Measurements from ENCODE around the gene FBXO33. TPM values are rescaled to one million over a fixed set of nuclear protein-coding genes. Genes with fewer than 3 reads are reported as not detected.
A peak's percentile ranks its signal among the peaks of the same experiment; 100 is the strongest.

The FBXO33 gene
- total RNA-seq, 1 donor from 2014 or later: 13.6 TPM

- peaks cover 38% of the 10 kb centered on the region for H3K36me3 Mint-ChIP-seq (ENCODE audit: insufficient read depth)
- TF ChIP-seq, protein P1, sequence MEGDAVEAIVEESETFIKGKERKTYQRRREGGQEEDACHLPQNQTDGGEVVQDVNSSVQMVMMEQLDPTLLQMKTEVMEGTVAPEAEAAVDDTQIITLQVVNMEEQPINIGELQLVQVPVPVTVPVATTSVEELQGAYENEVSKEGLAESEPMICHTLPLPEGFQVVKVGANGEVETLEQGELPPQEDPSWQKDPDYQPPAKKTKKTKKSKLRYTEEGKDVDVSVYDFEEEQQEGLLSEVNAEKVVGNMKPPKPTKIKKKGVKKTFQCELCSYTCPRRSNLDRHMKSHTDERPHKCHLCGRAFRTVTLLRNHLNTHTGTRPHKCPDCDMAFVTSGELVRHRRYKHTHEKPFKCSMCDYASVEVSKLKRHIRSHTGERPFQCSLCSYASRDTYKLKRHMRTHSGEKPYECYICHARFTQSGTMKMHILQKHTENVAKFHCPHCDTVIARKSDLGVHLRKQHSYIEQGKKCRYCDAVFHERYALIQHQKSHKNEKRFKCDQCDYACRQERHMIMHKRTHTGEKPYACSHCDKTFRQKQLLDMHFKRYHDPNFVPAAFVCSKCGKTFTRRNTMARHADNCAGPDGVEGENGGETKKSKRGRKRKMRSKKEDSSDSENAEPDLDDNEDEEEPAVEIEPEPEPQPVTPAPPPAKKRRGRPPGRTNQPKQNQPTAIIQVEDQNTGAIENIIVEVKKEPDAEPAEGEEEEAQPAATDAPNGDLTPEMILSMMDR (IDR thresholded peaks at IDR 0.05; ENCODE audit: unreplicated experiment): no peak
- H3K4me1 Mint-ChIP-seq (ENCODE audit: low read depth): peaks cover 3% of the 10 kb centered on the region
- H3K9me3 Mint-ChIP-seq (ENCODE audit: low read depth): peaks cover 20% of the 10 kb centered on the region
- no peak overlapping the region for H3K4me3 Mint-ChIP-seq (ENCODE audit: low read depth)
- H3K27me3 Mint-ChIP-seq: no peaks in the 10 kb centered on the region
- no peak for DNase-seq (ENCODE audit: low spot score, unreplicated experiment)
- H3K27ac Mint-ChIP-seq: no peak overlapping the region
Measured at GRCh38 chr14:39351708-39352107, 80.5 kb downstream of the FBXO33 start.

- TF ChIP-seq, protein P1 (IDR thresholded peaks at IDR 0.05; ENCODE audit: unreplicated experiment): no peak
- Mint-ChIP-seq H3K9me3 (ENCODE audit: low read depth) (peaks cover 14% of the 10 kb centered on the region), H3K27ac (peak overlapping the region; percentile 86), H3K4me1 (ENCODE audit: low read depth) (peaks cover 3% of the 10 kb centered on the region), H3K27me3 (no peaks in the 10 kb centered on the region), H3K36me3 (ENCODE audit: insufficient read depth) (peaks cover 34% of the 10 kb centered on the region), H3K4me3 (ENCODE audit: low read depth) (no peak overlapping the region)
- DNase-seq (ENCODE audit: low spot score, unreplicated experiment): no peak
Measured at GRCh38 chr14:39350866-39351265, 81.4 kb downstream of the FBXO33 start.

Other genes starting within 250 kb of the FBXO33 start
- gene MIA2, start 198.5 kb downstream of the FBXO33 start, total RNA-seq: 34.0 and 34.7 TPM in 2 replicates

All from progenitor cell of endocrine pancreas (in vitro differentiated cells).